Retina (tissue), 1 donor: ENCODE results near the gene EIF4G3.
"Not testable (repeated sequence)": the region's sequence is repeated elsewhere in the genome, so short reads cannot be mapped to it uniquely, and the experiment has no call there.

Experiments used
- DNase-seq: peaks from one replicate; pipeline ENCODE4 v3.0.0-alpha.2; 2016

Gene EIF4G3

DNA sequence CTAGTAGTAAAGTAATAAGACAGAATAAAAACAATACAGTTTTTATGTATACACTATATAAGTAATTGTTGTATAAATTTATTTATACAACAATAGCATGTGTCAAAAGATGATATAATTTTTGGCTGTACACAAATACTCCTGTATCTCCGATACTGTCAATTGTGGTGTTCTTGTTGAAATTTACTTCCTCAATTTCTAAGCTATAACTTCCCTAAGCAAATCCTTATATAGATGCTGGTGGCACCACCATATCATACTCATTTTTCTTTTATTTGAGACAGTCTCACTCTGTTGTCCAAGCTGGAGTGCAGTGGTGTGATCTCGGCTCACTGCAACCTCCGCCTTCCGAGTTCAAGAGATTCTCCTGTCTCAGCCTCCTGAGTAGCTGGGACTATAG lies 248.6 kb downstream of the EIF4G3 start:
- DNase-seq = no peak

- DNase-seq = no peak
Measured at GRCh38 chr1:20921285-20921684, 255.4 kb downstream of the EIF4G3 start.

GRCh38 chr1:20913242-20913641 lies 263.5 kb downstream of the EIF4G3 start:
- no peak for DNase-seq

- DNase-seq = not testable (repeated sequence)
Measured at GRCh38 chr1:20907526-20907925, 269.2 kb downstream of the EIF4G3 start.

DNA sequence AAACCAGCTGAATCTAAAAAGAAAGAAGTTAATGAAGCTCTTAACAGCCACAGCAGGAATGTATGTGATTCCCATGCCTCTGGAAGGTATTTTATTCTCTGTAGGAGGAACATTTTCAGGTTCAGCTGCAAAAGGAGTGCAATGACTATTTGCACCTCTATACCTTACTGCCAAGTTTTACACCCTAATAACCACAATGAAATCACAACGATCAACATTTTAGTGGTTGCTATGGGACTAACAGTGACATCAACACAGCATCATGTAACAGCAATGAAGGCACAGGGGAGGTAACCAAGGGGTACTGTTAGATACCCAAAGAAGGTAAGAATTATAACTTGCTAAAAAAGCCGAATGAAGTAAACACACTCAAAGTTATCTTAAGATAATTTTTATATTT lies 273.3 kb downstream of the EIF4G3 start:
- no peak for DNase-seq

DNA sequence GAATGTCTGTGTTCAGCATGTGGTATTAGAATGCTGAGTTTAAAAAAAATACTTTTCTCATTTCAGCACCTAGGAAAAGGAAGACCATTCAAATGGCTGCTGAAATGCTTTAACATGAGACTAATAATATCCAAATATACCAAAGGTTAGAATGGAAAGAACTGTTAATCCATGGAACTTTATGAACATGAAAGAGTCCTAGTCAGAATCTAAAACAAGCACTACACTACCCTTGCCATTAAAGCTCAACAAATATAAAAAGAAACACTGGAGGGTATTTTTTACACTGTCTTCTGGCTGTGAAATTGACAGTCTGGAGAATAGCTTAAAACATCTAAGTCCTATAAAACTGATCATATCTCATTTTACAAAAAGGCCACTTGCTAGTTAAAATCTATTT lies 276.6 kb downstream of the EIF4G3 start:
- DNase-seq = no peak

DNA sequence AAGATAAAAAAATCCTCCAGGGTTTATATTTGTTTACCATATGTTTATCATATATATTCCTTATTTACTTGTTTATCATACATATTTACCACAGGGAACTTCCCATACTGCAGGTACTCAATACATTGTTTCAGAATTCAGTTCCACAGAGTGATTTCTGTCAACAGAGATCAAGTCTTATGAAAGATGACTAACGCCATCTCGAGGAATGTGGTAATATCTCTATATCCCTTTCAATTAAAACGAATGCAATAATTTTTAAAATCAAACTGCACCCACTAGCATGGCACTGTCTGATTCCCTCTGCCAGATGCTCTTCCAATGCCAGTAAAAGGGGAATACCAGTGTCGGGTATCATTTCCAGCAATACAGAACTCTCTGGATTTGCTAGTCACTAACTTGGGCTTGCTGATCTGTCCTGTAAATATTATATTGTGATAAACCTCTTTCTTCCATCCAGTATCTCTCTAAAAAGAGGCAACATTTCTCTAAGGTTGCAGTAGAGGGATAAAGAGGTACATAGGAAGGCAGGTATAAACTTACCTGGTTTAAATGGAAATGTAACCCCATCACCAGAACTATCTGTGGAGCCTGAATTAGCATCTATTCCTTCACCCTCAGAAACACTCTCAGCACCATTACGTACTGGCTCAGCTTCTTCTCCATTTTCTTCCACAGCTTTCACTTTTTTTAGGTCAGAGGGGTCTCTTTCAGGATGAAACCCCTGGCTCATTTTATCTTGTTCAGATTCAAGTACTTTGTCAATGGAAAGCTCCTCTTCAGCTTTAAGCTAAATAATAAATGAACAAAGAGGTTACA lies 277.3 kb downstream of the EIF4G3 start:
- no peak for DNase-seq

GRCh38 chr1:20896826-20897225 lies 279.9 kb downstream of the EIF4G3 start:
- no peak for DNase-seq

GRCh38 chr1:20893931-20894330 lies 282.8 kb downstream of the EIF4G3 start:
- DNase-seq = no peak

DNA sequence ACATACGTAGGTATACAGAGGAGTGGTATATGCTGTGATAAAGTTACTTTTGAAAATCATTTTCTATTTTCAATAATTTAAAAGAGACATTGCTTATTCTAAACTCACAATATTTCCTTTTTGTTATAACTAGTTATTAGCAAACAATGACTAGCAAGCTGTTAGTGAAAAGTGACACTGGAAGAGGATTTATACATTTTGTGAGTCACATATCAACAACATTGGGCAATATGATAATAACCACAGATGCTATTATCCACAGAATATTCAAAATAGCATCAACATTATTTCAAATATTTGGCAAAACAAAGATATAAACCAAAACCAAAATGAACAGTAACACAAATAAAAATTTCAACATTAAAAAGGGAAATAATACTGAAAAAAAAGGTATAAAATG lies 285.6 kb downstream of the EIF4G3 start:
- no peak for DNase-seq

DNA sequence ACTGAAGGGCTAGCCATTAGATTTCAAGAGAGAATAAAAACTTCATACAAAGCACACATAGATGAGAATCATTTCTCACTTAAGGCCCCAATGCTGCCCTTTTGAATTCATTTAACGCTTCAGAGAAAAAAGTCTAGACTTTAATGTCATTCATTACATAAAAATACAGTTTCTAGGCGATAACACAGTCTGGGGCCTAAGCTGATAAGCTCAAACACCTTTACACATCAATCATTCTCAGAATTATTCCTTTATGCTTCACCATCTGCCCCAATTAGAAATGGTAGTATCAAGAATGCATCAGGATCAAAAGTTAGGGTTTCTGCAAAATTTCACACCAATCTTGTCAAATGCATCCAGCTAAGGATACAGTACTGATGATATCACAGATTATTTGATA lies 289.5 kb downstream of the EIF4G3 start:
- DNase-seq = no peak

DNA sequence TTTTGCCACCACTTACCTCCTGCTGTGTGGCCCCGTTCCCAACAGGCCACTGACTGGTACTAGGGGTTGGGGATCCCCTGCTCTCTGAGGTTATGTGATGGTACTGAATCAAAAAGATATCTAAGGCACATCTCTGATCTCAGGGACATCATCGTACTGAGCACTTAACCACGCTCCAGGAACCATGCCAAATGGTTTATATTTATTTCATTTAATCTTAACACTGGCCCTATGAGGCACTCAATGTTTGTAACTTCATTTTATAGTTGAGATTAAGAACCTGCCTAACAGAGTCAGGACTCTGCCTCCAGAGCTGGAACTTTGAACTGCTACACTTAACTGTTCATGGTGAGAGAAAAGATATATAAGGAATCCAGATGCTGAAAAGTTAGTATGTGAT lies 291.6 kb downstream of the EIF4G3 start:
- DNase-seq = no peak

GRCh38 chr1:20884513-20884912 lies 292.2 kb downstream of the EIF4G3 start:
- no peak for DNase-seq

GRCh38 chr1:20883766-20884165 lies 292.9 kb downstream of the EIF4G3 start:
- DNase-seq = no peak

- no peak for DNase-seq
Measured at GRCh38 chr1:20882837-20883236, 293.9 kb downstream of the EIF4G3 start.

DNA sequence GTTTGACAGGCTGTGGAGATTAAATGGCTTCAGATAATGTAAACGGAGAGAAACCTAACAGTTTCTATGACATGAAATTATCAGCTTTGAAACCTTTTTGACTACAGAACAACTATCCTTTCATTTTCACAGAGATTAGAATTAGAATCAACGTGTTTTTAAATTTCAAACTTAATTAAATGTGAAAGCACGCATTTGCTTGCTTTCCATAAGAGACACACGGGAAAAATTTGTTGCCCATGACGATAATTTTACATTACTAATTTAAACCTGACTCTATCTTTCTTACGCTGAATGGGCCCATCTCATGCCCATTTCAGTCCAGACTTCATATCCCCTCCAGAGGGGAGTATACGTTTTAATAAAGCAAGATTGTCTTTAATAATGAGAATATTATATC lies 297.9 kb downstream of the EIF4G3 start:
- no peak for DNase-seq

- no peak for DNase-seq
Measured at GRCh38 chr1:20875198-20875973, 301.3 kb downstream of the EIF4G3 start.

- DNase-seq = no peak
Measured at GRCh38 chr1:20873311-20873710, 303.4 kb downstream of the EIF4G3 start.

DNA sequence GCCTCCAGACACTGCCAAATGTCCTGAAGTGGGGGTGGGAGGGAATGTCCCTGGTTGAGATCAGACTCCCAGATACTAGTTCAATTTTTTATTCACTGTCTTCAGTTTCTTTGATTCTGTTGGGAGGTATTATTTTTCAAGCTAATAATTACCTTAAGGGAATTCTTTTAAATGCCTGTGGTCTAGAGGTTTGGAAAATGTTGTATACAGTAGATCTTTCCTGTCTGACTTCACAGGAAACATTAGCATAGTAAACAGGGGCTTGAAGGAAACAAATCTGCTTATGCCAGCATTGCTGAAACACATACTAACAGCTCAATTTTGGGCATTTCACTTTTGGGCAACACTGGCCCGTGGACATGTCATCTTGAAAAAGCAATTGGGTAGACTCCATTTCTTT lies 305.3 kb downstream of the EIF4G3 start:
- DNase-seq = no peak

DNA sequence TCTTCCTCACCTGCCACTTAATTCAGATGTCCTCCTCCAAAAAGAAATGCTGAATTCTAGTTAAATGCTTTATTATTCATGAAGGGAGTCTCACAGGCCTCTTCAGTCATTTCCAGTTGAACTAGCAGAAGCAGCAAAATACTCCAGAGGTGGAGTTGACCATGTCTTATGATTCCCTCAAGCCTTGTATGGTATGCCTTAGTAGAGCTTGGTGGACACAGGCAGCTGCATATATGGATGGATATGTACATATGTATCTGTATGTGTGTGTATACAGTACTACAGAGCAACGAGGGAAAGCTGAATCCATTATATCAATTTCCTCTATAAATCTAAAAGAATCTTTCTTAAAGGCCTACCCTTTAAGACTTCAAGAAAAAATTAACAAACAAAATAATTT lies 306.0 kb downstream of the EIF4G3 start:
- DNase-seq = no peak

- DNase-seq = no peak
Measured at GRCh38 chr1:20868263-20868662, 308.4 kb downstream of the EIF4G3 start.

DNA sequence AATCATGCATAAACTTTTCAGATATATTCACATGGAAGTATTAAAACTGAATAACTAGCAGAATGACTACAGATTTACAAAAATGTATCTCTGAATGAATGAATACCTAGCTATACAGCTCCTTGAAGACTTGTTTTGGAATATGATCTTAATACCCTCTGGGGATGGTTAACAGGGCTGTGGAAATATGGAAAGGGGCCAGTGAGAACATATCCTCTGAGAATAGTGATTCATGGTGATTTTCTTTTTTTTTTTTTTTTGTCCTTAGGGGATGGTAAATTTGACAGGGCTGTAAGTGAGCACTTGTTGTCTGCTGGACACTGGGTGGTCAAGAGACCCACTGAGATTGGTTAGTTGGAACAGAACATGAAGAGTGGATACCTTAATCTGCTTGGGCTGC lies 308.9 kb downstream of the EIF4G3 start:
- DNase-seq = no peak

DNA sequence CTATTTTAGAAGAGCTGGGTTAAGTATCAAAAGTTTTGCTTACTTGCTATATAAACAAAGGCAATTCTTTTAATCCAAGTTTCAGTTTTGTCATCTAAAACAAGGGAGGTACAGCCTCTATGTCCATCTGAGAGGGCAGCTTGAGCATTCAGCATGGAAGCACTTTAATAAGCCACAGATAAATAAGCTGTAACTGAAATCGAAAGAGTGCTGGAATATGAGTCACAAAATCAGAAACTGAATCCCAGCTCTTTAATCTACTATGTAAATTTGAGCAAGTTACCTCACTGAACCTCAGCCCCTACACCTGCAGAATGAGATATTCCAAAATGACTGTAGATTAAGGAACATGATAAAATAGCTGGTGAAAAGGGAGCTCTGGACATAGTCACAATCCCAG lies 309.6 kb downstream of the EIF4G3 start:
- no peak for DNase-seq

GRCh38 chr1:20865001-20865400 lies 311.7 kb downstream of the EIF4G3 start:
- DNase-seq = no peak
